SK-N-DZ (cell line): ENCODE data around the gene CD4.
A peak's percentile ranks its signal among the peaks of the same experiment; 100 is the strongest.

Experiments used
- DNase-seq: peaks from one replicate; pipeline ENCODE4 v3.0.0-alpha.2; 2015; ENCODE audit warnings: low spot score

The CD4 gene

DNA sequence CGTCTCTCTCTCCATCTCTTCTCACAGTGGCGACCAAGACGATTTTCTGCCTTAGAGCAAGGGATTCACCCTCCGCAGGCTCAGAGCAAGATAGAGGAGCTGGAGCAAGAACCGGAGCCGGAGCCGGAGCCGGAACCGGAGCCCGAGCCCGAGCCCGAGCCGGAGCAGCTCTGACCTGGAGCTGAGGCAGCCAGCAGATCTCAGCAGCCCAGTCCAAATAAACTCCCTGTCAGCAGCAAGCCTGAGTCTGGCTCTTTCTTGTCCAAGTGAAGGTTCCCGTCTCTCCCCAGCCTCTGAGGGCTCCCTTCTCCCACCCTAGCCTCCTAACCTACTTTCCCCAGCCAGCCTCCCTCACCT lies 11.1 kb upstream of the CD4 start:
- DNase-seq: no peak

DNA sequence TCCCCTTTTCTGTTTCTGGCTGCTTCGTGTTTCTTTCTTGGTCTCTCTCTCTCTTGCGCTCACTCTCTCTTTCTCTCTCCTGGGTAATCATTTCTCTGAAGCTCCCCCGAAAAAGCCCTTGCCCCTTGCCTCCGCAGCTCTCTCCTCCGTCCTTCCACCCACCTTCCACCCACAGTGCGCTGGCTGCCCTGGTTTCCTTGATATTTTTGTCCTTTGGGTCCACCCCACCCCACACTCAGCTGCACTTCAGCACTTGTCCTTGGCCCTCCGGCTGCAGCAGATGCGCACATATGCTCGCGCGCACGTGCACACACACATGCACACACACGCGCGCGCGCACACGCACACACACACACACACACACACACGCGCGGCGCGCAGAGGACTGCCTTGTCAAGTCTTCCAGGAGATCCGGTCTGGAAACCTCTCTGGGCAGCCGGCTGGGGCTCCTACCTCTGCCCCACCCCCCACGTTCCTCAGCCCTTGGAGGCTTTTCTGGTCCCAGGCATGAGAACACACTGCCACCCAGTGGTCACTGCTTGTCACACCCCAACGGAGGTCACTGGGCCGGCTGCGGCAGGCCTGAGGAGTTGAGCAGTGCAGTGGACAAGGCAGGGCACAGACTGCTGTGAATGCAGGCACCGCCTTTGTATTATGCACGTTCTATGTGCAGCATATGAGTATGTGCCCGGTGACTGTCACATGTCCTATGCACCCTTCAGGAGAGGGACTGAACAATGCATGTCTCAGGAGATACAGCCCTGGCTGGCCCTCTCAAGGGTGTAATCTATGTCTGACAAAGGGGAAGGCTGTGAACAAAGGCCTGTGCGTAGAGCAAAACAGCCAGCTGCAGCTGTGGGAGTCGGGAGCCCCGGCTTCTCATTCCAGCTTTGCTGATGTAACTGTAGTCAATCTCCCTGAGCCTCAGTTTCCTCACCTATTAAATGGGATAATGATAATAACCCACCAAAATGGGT lies 10.5 kb upstream of the CD4 start:
- peak; percentile 95 for DNase-seq

DNA sequence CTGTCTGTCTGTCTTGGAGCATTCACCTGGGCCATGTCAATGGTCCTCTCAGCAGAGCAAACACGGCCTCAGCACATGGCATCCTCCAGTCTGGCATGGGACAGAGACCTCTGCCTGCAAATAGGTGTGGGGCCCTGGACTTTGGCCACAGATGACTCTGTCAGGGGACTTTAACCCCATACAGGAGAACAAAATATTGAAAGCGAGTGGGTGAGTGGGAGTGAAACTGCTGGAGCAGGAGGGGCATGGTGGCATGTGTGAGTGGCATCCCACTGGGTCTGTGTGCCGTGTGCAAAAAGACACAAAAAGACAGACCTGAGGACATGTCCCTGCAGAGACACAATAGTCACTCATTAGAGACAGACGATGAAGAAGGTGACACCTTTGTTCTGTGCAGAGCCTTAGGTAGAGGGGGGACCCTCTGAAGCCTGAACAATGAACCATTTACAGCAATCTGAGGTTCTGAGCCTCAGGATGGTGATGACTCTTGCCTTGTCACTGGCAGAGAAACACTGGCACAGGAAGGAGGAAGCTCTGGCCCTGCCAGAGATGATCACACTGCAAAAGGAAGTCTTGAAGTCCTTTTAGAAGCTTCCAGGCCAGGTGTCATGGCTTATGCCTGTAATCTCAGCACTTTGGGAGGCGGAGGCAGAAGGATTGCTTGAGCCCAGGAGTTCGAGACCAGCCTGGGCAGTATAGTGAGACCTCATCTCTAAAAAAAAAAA lies 9.5 kb upstream of the CD4 start:
- no peak for DNase-seq

DNA sequence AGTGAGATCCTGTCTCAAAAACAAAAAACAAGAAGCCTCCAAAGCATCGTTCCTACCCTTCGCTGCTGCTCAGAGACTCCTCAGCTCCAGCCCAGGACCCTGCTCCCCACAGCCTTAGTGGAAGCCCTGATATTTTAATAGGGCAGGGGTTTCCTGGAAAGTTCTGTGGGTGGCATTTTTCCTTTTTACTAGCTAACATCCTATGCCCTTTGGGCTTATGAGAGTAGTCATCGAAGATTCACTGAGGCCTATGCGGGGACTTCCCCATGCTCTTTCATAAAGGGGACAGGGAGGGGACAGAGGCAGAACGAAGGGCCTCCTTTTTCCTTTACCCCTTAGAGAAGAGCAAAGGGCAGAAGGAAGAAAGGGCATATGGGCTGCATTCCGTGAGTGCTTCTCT lies 8.8 kb upstream of the CD4 start:
- DNase-seq: no peak

DNA sequence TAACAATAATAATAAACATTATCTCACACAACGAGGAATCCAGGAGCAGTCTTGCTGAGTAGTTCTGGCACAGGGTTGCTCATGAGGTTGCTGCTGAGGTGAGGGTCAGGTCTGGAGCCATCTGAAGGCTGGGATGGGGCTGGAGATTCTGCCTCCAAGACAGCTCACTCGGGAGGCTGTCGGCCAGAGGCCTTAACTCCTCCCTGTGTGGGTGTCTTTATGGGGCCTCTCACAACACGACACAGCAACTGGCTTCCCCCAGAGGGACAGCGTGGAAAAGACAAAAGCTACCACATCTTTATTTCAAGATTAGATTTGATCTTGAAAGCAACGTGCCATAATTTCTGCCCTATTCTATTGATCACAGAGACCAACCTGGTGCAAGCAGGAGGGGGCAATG lies 7.2 kb upstream of the CD4 start:
- DNase-seq: no peak

DNA sequence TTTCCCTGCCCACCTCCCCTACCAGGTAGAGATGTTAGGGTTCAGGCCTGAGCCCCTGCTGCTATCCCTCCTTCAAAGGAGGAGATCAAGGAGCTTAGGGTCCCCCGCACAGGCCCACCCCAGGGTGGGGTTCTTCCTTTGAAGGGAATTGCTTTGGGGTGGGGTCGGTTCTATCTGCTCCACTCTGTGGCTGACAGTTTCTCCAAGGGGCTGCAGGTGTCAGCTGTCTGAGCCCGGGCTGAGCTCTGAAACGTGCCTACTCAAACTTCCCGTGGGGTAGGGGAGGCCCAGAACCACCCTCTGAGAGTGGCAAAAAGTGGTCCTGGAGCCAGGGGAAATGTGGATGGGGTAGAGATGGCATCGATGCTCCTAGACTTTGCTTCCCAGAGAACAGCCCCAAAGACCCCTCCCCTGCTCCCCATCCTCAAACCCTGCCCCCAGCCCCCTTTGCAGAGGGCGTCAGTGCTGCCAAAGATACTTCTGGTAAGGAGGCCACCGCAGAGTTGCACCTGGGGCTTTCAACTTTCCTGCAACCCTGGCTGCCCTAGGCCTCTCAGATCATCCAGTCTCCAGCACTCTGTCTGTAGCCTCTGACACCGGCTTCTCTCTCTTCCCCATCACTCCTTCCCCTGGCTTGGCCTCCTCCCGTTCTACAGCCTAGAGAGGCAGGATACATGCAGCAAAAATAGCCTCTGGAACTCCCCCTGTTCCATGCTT lies 6.3 kb upstream of the CD4 start:
- no peak for DNase-seq

DNA sequence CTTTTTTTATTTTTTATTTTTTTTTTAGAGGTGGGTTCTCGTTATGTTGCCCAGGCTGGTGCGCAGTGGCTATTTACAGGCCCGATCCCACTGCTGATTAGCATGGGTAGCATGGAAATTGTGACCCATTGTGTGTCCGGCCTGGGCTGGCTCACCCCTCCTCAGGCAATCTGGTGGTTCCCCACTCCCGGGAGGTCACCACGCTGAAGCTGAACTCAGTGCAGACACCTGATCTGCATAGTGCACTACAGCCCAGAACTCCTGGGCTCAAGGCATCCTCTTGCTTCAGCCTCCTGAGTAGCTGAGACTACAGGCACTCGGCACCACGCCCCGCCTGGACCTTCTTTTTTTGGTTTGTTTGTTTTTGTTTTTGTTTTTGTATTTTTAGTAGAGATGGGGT lies 5.5 kb upstream of the CD4 start:
- DNase-seq: no peak

DNA sequence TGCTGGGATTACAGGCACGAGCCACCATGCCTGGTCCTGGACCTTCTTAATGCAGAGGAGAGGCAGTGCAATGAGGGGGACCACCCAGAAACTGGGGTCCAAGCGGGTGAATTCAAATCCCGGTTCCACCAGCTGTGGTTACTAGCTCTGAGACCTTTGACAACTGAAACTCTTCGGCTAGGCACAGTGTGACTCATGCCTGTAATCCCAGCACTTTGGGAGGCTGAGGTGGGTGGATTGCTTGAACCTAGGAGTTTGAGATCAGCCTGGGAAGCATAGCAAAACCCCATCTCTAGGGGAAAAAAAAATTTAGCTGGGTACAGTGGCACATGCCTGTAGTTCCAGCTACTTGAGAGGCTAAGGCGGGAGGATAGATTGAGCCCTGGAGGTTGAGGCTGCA lies 5.0 kb upstream of the CD4 start:
- DNase-seq: no peak

DNA sequence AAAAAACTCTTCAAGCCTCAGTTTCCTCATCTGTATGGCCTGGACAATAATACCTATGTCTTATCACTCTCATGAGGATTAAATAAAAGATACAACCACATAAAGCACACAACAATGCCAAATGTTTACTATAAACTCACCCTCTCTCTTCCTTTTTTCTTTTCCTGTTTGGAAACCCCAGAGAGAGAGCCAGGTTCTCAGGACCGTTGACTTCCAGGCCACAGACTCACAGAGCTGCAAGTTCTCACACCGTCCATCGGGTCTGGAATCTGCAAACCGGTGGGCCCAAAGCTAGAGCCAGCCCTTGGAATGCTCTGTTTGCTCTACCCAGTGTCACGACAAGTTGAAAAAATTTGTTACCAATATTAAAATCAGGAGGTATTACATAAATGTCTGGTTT lies 4.6 kb upstream of the CD4 start:
- DNase-seq: no peak

DNA sequence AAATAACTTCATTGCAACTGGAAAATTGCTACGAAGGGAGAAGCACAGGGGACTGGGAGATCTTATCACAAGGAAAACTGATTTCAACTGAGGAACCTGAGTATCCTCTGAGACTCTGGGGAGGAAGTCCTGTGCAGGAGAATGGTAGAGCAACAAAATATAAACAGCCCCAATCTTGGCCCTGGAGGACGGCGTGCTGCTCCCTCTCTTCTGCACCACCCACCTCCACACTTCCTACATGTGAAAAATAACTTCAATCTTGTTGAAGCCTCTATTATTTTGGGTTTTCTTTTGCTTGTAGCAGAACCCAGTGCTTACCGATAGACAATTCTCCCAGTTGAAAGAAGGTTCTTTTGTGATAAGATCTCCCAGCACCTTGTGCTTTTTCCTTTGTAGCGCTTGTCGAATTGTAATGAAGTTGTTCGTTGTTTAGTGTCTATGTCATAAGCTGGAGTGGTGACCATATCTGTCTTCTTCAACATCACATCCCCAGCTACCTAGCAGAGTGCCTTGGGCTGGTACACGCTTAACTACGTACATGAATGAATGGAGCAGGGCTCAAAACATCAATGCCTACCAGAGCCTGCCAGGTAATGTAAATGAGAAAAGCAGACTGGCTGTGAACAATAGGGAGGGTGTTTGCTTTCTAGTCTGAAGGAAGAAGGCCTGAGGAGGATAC lies 2.8 kb upstream of the CD4 start:
- DNase-seq: peak; percentile 83

DNA sequence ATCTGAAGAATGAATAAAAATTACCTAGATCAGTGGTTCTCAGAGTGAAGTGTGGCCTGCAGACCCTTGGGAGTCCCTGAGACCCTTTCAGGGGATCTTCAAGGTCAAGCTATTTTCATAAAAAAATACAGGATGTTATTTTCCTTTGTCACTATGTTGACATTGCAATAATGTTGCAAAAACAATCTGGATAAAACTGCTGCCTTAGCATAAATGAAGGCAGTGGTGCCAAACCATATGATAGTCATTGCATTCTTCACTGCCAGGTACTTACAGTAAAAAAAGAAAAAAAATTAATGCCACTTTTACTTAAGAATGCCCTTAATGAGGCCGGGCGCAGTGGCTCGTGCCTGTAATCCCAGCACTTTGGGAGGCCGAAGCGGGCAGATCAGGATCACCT lies 2.0 kb upstream of the CD4 start:
- DNase-seq: no peak

DNA sequence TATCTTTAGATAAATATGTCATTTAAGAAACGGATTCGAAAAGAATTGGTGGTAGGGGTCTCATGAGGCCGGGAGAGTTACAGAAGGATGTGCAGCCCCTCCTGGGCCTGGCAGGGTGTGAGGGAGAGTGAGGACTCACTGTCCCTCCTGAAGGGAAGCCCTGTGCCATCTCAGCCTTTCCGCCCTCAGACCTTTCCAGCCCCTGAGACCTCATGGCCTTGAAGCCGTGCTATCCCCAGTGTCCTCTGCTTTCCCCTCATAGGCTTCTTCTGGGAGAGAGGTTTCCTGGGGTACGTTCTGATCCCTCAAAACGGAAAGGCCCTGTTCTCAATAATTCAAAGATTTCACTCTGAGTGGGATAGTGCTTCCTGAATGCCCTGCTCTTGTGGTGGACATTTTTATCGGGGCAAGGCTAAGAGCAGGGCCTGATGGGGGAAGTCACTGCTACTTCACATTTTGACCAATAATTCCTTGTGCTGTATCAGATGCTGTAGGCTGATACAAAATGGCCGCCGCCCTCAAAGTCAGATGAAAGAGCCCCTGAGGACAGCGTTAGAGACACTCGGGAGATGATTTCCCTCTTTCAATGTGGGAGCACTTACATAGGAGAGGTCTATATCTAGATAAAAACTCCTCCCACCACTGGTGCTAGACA lies 1.3 kb downstream of the CD4 start:
- DNase-seq: no peak

DNA sequence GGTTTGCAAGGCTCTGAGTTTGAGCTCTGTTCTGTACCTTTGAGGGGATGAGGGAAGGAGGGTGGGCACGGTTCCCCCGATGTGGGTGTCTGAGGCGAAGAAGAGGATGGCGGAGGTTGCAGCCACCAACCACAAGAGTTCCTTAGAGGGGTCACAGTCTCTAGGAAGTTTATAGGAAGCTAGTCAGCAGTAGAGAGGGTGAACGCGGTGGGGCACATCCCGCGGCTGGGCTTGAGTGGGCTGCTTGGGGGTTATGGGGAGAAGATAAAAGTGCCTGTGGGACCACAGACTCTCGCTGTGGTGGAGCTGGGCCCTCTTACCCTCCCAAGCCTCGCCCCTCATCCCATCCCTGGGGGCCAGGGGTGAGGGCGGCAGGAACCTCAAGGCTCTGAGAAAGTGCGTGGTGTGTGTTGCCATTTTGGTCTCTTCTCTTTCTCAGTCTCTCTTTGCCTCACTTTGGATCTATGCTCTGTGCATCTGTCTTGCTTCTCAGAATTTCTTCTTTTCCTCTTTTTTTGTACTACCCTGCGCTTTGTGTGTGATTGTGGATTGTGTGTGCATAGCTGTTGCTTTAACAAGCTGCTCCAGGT lies 2.7 kb downstream of the CD4 start:
- DNase-seq: no peak

DNA sequence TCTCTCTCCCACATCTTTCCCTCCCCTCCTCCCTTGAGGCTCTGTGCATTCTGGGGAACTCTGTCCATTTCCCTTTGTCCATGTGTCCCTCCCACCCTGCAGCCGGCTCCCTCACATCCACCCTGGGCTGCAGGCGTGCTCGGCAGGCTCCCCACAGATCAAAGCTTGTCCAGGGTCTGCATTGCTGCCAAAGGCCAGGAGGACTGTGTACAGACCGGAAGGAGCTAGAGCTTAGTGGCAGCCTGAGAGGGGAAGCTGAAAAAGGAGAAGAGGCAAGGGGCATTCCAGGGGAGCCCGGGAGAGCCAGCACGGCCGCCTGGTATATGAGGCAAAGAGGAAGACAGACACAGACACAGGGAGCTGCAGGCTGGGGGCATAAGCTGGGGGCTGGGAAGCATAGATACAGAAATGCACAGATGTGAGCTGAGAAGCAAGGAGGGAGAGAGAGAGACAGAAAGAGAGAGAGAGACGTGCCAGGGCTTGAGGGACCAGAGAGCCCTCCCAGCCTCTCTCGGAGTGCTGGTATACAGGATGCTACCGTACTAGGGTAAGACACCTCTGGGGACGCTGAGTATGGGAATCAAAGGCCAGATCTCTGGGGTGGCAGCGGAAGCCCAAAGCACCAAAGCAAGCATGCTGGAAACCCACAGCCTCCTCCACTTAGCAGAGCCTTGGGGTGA lies 3.3 kb downstream of the CD4 start:
- peak; percentile 53 for DNase-seq

DNA sequence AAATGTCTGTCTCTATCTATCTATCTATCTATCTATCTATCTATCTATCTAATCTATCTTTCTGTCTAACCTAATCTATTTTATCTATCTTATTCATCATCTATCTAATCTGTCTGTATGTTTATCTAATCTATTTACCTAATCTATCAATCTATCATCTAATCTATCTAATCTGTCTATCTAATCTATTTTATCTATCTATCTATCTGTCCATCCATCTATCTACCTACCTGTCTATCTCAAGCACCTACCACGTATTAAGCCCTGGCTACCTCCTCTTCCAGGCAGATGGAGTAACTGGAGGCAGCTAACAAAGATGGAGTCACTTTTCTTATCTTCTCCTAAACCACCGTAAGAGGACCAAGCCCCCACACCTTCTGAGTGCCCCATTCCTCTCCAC lies 5.8 kb downstream of the CD4 start:
- no peak for DNase-seq

DNA sequence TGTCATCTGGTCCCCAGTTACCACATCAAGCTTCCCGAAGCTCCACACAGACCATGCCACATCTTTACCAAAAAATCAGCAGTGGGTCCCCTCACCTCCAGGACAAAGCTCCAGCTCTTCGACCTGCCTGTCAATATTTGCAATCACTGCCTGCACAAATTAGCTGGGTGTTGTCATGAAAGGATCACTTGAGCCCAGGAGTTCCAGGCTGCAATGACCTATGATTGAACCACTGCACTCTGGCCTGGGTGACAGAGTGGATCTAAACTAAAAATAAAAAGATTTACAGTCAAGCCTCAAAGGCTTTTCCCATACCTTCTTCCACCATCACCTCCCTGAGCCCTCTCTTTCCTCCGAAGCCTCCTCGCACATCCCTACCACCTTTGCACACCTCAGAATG lies 7.2 kb downstream of the CD4 start:
- no peak for DNase-seq

DNA sequence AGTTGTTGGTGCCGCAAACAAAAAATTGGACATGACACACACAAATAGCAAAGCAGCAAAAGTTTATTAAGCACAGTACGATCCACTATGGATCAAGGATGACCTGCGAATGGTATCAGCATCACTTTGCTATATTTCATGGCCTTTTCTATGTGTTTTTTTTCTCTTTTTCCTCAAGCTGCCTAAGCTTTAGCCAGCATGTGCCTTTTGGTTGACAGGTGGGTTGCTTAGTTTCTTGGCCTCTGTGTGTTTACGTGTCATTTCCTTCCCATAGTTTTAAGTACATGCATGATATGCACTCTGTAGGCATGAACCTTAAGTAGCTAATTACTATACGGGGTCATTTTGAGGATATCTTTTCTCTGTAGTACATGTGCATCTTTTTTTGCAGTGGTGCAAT lies 9.8 kb downstream of the CD4 start:
- no peak for DNase-seq

DNA sequence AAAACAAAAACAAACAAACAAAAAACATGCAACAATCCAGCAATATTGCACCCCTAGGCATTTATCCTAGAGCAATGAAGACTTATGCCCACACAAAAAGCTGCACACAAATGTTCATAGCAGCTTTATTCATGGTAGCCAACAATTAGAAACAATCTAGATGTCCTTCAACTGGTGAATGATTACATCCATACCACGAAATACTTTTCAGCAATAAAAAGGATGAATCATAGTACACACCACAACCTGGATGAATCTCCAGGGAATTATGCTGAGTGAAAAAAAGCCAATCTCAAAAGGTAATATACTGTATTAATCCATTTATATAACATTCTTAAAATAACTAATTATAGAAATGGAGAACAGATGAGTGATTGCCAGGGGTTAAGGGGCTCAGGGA lies 17.8 kb downstream of the CD4 start:
- no peak for DNase-seq

DNA sequence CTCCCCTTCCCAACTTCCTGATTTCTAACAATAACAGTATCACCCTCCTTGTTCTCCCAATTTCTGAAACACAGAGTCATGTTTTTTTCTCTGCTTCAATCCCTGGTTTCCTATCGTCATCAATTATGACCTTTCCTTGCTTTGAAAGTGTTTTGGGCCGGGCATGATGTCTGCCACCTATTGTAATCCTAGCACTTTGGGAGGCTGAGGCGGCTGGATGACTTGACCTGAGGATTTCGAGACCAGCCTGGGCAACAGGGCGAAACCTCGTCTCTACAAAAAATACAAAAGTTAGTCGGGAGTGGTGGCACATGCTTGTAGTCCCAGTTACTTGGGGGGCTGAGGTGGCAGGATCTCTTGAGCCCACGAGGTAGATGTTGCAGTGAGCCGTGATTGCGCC lies 19.7 kb downstream of the CD4 start:
- DNase-seq: no peak

DNA sequence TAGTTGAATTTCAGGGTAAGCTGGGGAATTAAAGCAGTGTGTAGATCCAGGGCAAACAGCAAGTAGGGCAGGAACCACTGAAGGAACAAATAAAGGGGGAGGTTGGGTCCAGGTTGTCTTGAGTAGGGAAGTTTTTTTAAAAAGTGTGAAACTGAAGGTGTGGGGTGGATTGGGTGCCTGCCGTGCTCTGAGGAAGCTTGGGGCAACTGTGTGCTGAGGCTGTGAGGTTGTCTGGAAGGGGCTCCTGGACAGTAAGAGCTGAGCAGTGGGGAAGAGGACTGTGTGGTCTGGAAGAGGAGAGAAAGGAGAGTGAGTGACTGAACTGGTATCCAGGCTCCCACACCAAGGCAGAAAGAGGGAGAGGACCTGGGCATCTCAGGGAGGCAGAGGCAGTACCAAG lies 21.4 kb downstream of the CD4 start:
- DNase-seq: no peak
